Tibial nerve (tissue), 4 donors: ENCODE results near the gene SDC1. TPM values are rescaled to one million over a fixed set of nuclear protein-coding genes. Genes with fewer than 3 reads are reported as not detected.

ENCODE experiments used
- DNase-seq, 2 donors: peaks; one replicate each; pipeline ENCODE4 v3.0.0-alpha.2; 2019; ENCODE audit warnings: low spot score in 2 of 2
- H3K27ac ChIP-seq, 4 donors: fragments of 200-600 bp; sonication (generic) in 3 of 4; one replicate each; pipeline ENCODE4 v1.5.1; 2017 to 2019; ENCODE audit warnings: mild to moderate bottlenecking in 1 of 4
- H3K27me3 ChIP-seq, 2 donors: fragments of 200-600 bp; sonication (generic) in 1 of 2; one replicate each; pipeline versions ENCODE4 v1.5.1 to v1.6.0; 2017 to 2019
- H3K36me3 ChIP-seq, 3 donors: fragments of 200-600 bp; sonication (generic); one replicate each; pipeline ENCODE4 v1.5.1; 2018 to 2019
- H3K4me1 ChIP-seq, 4 donors: fragments of 200-600 bp; sonication (generic) in 3 of 4; one replicate each; pipeline ENCODE4 v1.5.1; 2017 to 2019
- H3K4me3 ChIP-seq, 4 donors: fragments of 200-600 bp; sonication (generic) in 3 of 4; one replicate each; pipeline ENCODE4 v1.5.1; 2017 to 2019; ENCODE audit warnings: mild to moderate bottlenecking in 1 of 4, moderate library complexity in 1 of 4
- H3K9me3 ChIP-seq, 4 donors: fragments of 200-600 bp; sonication (generic) in 3 of 4; one replicate each; pipeline ENCODE4 v1.5.1; 2017 to 2019
- CTCF ChIP-seq, 5 experiments: fragments of 200-600 bp in 3 of 5; fragments of 450-650 bp in 2 of 5; sonication (generic) in 3 of 5; IDR thresholded peaks; one replicate each; pipeline ENCODE4 v1.5.1; 2016 to 2019; ENCODE audit warnings: antibody characterized with exemption in 5 of 5, mild to moderate bottlenecking in 3 of 5, moderate library complexity in 2 of 5
- EP300 ChIP-seq, 2 donors: sonication (generic); formaldehyde crosslinking; IDR thresholded peaks; one replicate each; pipeline ENCODE4 v1.6.1; 2017; ENCODE audit warnings: antibody characterized with exemption in 2 of 2, mild to moderate bottlenecking in 1 of 2
- POLR2A ChIP-seq, 2 donors: fragments of 450-650 bp; IDR thresholded peaks; one replicate each; pipeline ENCODE4 v1.6.1; 2017; ENCODE audit warnings: antibody characterized with exemption in 2 of 2, mild to moderate bottlenecking in 2 of 2, moderate library complexity in 2 of 2
- WGBS, 2 donors: methylation state at CpG; one replicate each; pipeline ENCODE4 v1.1.5; 2018; 5-methylcytosine and 5-hydroxymethylcytosine counted together
- total RNA-seq, 4 donors: library from RNA; depleted of rRNA; stranded (reverse); fragments of >200 nt; gene quantifications; one replicate each; pipeline ENCODE4 v1.1.0, GENCODE V29; 2016

SDC1 gene
- total RNA-seq, 4 donors from 2014 or later: 0.78 to 2.8 (median 1.7) TPM

GRCh38 chr2:20219763-20220380 lies 5.1 kb downstream of the SDC1 start:
- H3K9me3 ChIP-seq: no peaks in the 10 kb centered on the region
- no peak overlapping the region for H3K4me3 ChIP-seq
- peaks cover 0 to 18% (median 6%) of the 10 kb centered on the region in 4 donors for H3K4me1 ChIP-seq
- H3K27ac ChIP-seq: no peak overlapping the region
- H3K36me3 ChIP-seq: no peaks in the 10 kb centered on the region
- H3K27me3 ChIP-seq: peaks cover 0 to 5% of the 10 kb centered on the region in 2 donors
- DNase-seq: no peak
- TF ChIP-seq CTCF (IDR thresholded peaks at IDR 0.05) (no peak), POLR2A (IDR thresholded peaks at IDR 0.05) (no peak), EP300 (IDR thresholded peaks at IDR 0.05) (no peak)
- WGBS, 2 donors: 97 to 98% methylated on average over 13 of the region's 13 CpGs

- WGBS, 2 donors: 86% methylated on average over 20 of the region's 20 CpGs
- Histone ChIP-seq H3K36me3 (no peaks in the 10 kb centered on the region), H3K4me1 (peaks cover 0 to 8% (median 3%) of the 10 kb centered on the region in 4 donors), H3K4me3 (no peak overlapping the region), H3K9me3 (no peaks in the 10 kb centered on the region), H3K27me3 (peaks cover 0 to 1% of the 10 kb centered on the region in 2 donors), H3K27ac (no peak overlapping the region)
- DNase-seq: no peak
- TF ChIP-seq CTCF (IDR thresholded peaks at IDR 0.05): no peak
- TF ChIP-seq POLR2A (IDR thresholded peaks at IDR 0.05): no peak
- TF ChIP-seq EP300 (IDR thresholded peaks at IDR 0.05): no peak
Measured at GRCh38 chr2:20218331-20219320, 6.3 kb downstream of the SDC1 start.

- 89 to 93% methylated on average over 21 of the region's 21 CpGs for WGBS, 2 donors
- H3K9me3 ChIP-seq: no peaks in the 10 kb centered on the region
- no peaks in the 10 kb centered on the region for H3K27me3 ChIP-seq
- DNase-seq: no peak
- peaks cover 0 to 13% (median 2%) of the 10 kb centered on the region in 4 donors for H3K4me1 ChIP-seq
- no peak overlapping the region for H3K27ac ChIP-seq
- H3K4me3 ChIP-seq: no peak overlapping the region
- TF ChIP-seq POLR2A (IDR thresholded peaks at IDR 0.05) (no peak), CTCF (IDR thresholded peaks at IDR 0.05) (no peak), EP300 (IDR thresholded peaks at IDR 0.05) (no peak)
- no peaks in the 10 kb centered on the region for H3K36me3 ChIP-seq
Measured at GRCh38 chr2:20217041-20217970, 7.6 kb downstream of the SDC1 start.

- no peaks in the 10 kb centered on the region for H3K9me3 ChIP-seq
- 88 to 90% methylated on average over 22 of the region's 22 CpGs for WGBS, 2 donors
- peak overlapping the region in 1 of 4 donors; percentile 14 for H3K27ac ChIP-seq
- no peaks in the 10 kb centered on the region for H3K36me3 ChIP-seq
- peaks cover 0 to 13% (median 2%) of the 10 kb centered on the region in 4 donors for H3K4me1 ChIP-seq
- TF ChIP-seq CTCF (IDR thresholded peaks at IDR 0.05) (no peak), EP300 (IDR thresholded peaks at IDR 0.05) (no peak), POLR2A (IDR thresholded peaks at IDR 0.05) (no peak)
- DNase-seq: no peak
- H3K4me3 ChIP-seq: no peak overlapping the region
- H3K27me3 ChIP-seq: no peaks in the 10 kb centered on the region
Measured at GRCh38 chr2:20216130-20217025, 8.6 kb downstream of the SDC1 start.
